GM12891 (cell line): ENCODE measurements around the gene STIM1.

Source experiments
- POLR2A ChIP-seq: IDR thresholded peaks from 2 replicates; pipeline ENCODE4 v1.6.1; 2011; ENCODE audit warnings: low read depth, low read length, control low read depth
- TAF1 ChIP-seq: IDR thresholded peaks from 2 replicates; pipeline ENCODE4 v1.6.1; 2011; ENCODE audit warnings: low read depth, low read length, control low read depth

DNA sequence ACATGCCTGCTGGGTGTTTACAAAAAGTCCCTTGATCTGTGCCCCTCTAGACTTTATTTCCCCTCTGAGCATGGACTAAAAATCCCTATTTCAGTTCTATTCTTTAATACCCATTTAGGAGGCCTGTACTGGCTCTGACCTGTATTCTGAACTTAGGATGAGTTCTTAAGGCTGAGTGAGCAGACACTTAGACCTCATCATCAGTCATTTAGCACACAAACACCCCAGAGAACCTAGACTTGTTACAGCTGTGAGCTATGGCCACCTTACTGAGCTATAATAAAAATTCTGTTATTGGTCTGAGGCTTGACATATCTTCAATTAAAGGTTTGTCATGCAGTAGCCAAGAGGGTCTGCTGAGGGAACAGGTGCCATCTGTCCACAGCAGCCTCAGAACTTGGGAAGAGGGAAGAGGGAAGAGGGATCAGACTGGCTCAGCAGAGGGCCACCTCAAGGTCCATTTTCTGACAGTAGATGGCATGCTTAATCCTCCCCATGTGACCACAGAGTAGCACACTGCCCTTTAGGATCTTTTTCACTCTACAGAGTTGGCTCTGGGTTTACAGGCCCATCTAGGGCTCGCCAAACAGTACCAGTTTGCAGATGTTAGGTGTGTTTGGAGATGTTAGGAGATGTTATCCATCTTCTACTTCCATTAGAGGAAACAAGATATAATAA is 209.0 kb downstream of the STIM1 start:
- TF ChIP-seq POLR2A (no peak), TAF1 (no peak)
